HEK293T (cell line): ENCODE results near the gene C2orf72.

Experiments
- CTCF ChIA-PET: fragments of 350-600 bp; formaldehyde crosslinking; extraction: SDS; loops from one replicate; lab custom pipeline; 2021; ENCODE audit warnings: antibody characterized with exemption, inconsistent platforms; lab: Yijun Ruan, JAX
- POLR2A ChIA-PET: fragments of 350-600 bp; formaldehyde crosslinking; extraction: SDS; loops from one replicate; lab custom pipeline; 2020; ENCODE audit warnings: antibody characterized with exemption, inconsistent platforms; lab: Yijun Ruan, JAX
- DNase-seq: peaks from one replicate; pipeline ENCODE4 v3.0.0; 2012; ENCODE audit warnings: mixed read lengths; ENCODE audit errors: extremely low spot score
- ARNT ChIP-seq: fragments of 450-650 bp; IDR thresholded peaks from 2 replicates; pipeline ENCODE4 v1.6.1; 2017; ENCODE audit warnings: mild to moderate bottlenecking
- BHLHE40 ChIP-seq: fragments of 450-650 bp; IDR thresholded peaks from 2 replicates; pipeline ENCODE4 v1.6.1; 2016; ENCODE audit warnings: mild to moderate bottlenecking, moderate library complexity, borderline replicate concordance
- CTBP1 ChIP-seq: fragments of 450-650 bp; IDR thresholded peaks from 2 replicates; pipeline ENCODE4 v1.6.1; 2016; ENCODE audit warnings: borderline replicate concordance
- ELF4 ChIP-seq: fragments of 450-650 bp; IDR thresholded peaks from 2 replicates; pipeline ENCODE4 v1.6.1; 2017; ENCODE audit warnings: antibody characterized with exemption
- FOXA1 ChIP-seq: fragments of 450-650 bp; IDR thresholded peaks from 2 replicates; pipeline ENCODE4 v1.6.1; 2016; ENCODE audit warnings: mild to moderate bottlenecking
- FOXK2 ChIP-seq: fragments of 450-650 bp; IDR thresholded peaks from 2 replicates; pipeline ENCODE4 v1.6.1; 2016; ENCODE audit warnings: mild to moderate bottlenecking
- FOXM1 ChIP-seq: fragments of 450-650 bp; IDR thresholded peaks from 2 replicates; pipeline ENCODE4 v1.6.1; 2017; ENCODE audit warnings: mild to moderate bottlenecking, borderline replicate concordance
- HDGF ChIP-seq: fragments of 450-650 bp; IDR thresholded peaks from 2 replicates; pipeline ENCODE4 v1.6.1; 2017; ENCODE audit warnings: antibody characterized with exemption, borderline replicate concordance
- L3MBTL2 ChIP-seq: fragments of 450-650 bp; conservative IDR thresholded peaks from 2 replicates; pipeline ENCODE4 v1.6.1; 2016; ENCODE audit warnings: mild to moderate bottlenecking
- LEF1 ChIP-seq: fragments of 450-650 bp; IDR thresholded peaks from 2 replicates; pipeline ENCODE4 v1.6.1; 2017; ENCODE audit warnings: mild to moderate bottlenecking, borderline replicate concordance
- NFRKB ChIP-seq: fragments of 450-650 bp; IDR thresholded peaks from 2 replicates; pipeline ENCODE4 v1.6.1; 2016; ENCODE audit warnings: mild to moderate bottlenecking, moderate library complexity
- PKNOX1 ChIP-seq: fragments of 450-650 bp; IDR thresholded peaks from 2 replicates; pipeline ENCODE4 v1.6.1; 2016
- SP1 ChIP-seq: fragments of 450-650 bp; IDR thresholded peaks from 2 replicates; pipeline ENCODE4 v1.6.1; 2017
- SUZ12 ChIP-seq: fragments of 450-650 bp; IDR thresholded peaks from 2 replicates; pipeline ENCODE4 v1.6.1; 2016; ENCODE audit warnings: mild to moderate bottlenecking
- TARDBP ChIP-seq: fragments of 450-650 bp; IDR thresholded peaks from 2 replicates; pipeline ENCODE4 v1.6.1; 2016
- ZNF384 ChIP-seq: fragments of 450-650 bp; IDR thresholded peaks from 2 replicates; pipeline ENCODE4 v1.6.1; 2016

Gene C2orf72

DNA sequence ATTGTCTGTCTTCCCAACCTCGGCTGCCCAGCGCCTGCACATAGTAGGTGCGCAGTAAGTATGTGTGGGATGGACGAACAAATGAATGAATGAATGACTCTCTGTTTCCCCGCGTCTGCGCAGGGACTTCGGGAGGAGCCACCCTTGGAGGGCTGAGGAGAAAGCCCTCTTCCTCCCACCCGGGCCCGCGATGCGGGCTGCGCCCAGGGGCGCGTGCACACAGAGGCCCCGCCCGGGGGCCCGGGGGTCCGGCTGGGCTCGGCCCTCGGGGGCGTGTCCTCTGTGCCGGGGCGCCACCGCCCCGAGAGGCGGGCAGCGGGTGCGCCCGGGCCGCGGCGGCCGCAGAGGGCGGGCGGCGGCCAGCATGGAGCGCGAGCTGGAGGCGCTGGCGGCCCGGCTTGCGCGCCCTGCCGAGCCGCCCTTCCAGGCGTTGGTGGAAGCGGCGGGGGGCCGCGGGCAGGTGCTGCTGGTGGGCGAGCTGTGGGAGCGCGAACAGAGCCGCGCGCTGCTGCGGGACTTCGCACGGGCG lies at the start of gene C2orf72:
Gene C2orf72, plus strand, starts transcription at position 322 of the 529 bp plus-strand sequence. Its CDS starts 43 bp downstream, at position 365.
- ChIA-PET CTCF (no interaction called here), POLR2A (no interaction called here)
- TF ChIP-seq HDGF (no peak), SP1 (no peak), ZNF384 (no peak), SUZ12 (no peak), L3MBTL2 (no peak), TARDBP (no peak), FOXM1 (no peak), FOXA1 (no peak)
- DNase-seq, result peak; percentile 52

DNA sequence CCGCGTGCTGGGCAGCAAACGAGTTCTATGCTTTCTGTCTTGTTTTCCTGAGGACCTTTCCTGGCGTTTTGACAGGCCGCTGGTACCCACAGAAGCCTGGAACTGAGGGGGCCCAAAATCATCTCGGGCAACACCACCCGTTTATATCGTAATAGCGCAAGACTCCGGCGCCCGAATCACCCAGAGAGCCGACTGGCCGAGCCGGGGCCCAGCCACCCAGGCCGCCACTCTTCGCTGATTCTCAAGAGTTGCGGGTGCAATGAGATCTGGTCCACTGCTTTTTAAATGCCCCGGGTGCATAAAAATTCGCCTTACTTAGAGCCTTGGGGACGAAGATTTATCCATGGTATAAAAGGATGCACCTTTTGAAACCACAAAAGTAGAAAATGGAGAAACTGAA lies 47.6 kb upstream of the C2orf72 start:
- no peak for TF ChIP-seq NFRKB
- no peak for TF ChIP-seq FOXK2
- TF ChIP-seq LEF1, result no peak
- no peak for TF ChIP-seq PKNOX1
- TF ChIP-seq HDGF, result no peak
- TF ChIP-seq ZNF384, result no peak
- no peak for TF ChIP-seq SUZ12
- no peak for TF ChIP-seq SP1
- no peak for TF ChIP-seq ELF4
- TF ChIP-seq ARNT, result no peak
- TF ChIP-seq CTBP1, result no peak
- TF ChIP-seq FOXM1, result no peak
- TF ChIP-seq L3MBTL2, result no peak
- no peak for TF ChIP-seq TARDBP
- TF ChIP-seq FOXA1, result no peak
- no peak for TF ChIP-seq BHLHE40
- no peak for DNase-seq
- ChIA-PET CTCF (interaction anchor here (1.3 kb wide), 1 partner anchor 165 kb away, joined by 3 read pairs; no protein-coding TSS in a partner anchor), POLR2A (no interaction called here)

GRCh38 chr2:230990131-230990898 lies 47.0 kb upstream of the C2orf72 start:
- CTCF ChIA-PET, result interaction anchor here (1.3 kb wide), 1 partner anchor 166 kb away, joined by 3 read pairs; no protein-coding TSS in a partner anchor

DNA sequence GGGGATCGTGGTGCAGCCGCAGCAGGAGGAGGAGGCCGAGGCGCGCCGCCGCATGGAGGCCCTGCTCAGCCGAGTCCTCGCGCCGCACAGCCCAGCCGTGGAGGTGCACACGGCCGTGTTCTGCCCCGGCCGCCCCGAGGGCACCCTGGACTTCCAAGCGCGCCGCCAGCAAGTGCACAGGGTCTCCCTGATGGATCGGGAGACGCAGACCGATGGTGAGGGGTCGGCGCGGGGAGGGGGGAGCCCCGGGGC lies 46.5 kb upstream of the C2orf72 start:
- CTCF ChIA-PET, result no interaction called here
- POLR2A ChIA-PET, result no interaction called here
- no peak for DNase-seq
- TF ChIP-seq PKNOX1 (no peak), SUZ12 (no peak), HDGF (no peak), TARDBP (no peak), NFRKB (no peak), BHLHE40 (no peak), SP1 (no peak), L3MBTL2 (no peak), ELF4 (no peak), CTBP1 (no peak), FOXA1 (no peak), FOXK2 (no peak), FOXM1 (no peak), LEF1 (no peak)

More at GRCh38 chr2:230990131-230990898, 47.0 kb upstream of the C2orf72 start:
- POLR2A ChIA-PET, result no interaction called here
- DNase-seq, result no peak
- TF ChIP-seq NFRKB, result no peak
- TF ChIP-seq LEF1, result no peak
- no peak for TF ChIP-seq FOXM1
- TF ChIP-seq SUZ12, result no peak
- no peak for TF ChIP-seq BHLHE40
- TF ChIP-seq SP1, result no peak
- TF ChIP-seq TARDBP, result no peak
- no peak for TF ChIP-seq ZNF384
- TF ChIP-seq FOXK2, result no peak

DNA sequence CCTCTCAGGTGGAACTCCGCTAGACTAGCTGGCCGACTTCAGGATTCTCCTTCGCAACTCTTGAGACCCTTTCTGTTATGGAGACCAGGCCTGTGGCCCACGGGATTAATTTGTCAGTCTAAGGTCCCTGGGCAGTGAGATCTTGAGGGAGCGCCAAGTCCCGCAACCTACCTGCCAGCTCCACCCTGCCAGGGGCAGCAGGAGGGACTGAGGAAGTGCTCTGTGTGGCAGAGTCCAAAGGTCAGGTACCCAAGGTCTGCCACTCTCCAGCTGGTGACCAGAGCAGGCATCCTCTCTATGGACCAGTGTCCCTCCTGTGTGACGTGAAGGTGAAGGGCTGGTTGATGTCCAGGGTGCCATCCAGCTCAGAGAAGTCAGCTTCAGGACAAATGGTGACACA lies 45.7 kb upstream of the C2orf72 start:
- POLR2A ChIA-PET, result no interaction called here
- no peak for TF ChIP-seq L3MBTL2
- TF ChIP-seq CTBP1, result no peak
- TF ChIP-seq PKNOX1, result no peak
- TF ChIP-seq ARNT, result no peak
- no peak for TF ChIP-seq ZNF384
- no peak for TF ChIP-seq LEF1
- no peak for TF ChIP-seq FOXK2
- no peak for TF ChIP-seq SP1
- no peak for TF ChIP-seq HDGF
- TF ChIP-seq FOXA1, result no peak
- no peak for TF ChIP-seq ELF4
- TF ChIP-seq NFRKB, result no peak
- no peak for TF ChIP-seq BHLHE40
- CTCF ChIA-PET, result no interaction called here
- DNase-seq, result no peak

DNA sequence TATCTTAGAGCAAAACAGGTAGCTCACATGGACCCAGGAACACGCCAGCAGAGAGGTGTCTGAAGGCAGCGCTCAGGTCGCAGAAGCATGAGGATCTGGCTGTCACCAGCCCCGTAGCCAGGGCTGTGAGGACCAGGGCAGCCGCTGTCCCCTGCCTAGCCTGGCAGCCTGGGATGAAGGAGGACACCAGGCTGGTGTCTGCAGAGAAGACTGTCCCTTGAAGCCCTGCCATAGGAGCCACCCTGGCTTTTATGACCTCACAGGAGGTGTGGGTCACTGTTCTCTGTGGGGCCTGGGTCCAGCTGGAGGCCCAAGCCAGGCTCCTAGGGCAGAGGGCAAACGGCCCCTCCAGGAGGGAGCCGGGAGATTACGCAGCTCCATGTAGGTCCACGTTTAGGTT lies 41.5 kb upstream of the C2orf72 start, which contains the start of gene SPATA3:
Gene SPATA3, plus strand, starts transcription at position 301 of the 400 bp plus-strand sequence. CDS start 113 bp downstream, outside the sequence.
- POLR2A ChIA-PET, result no interaction called here
- CTCF ChIA-PET, result interaction anchor here (1.0 kb wide), 2 partner anchors 9 to 172 kb away, joined by 3 to 4 read pairs; no protein-coding TSS in a partner anchor
- DNase-seq, result no peak
- TF ChIP-seq SP1, result no peak
- no peak for TF ChIP-seq PKNOX1
- no peak for TF ChIP-seq FOXA1
- no peak for TF ChIP-seq FOXK2
- no peak for TF ChIP-seq CTBP1
- TF ChIP-seq L3MBTL2, result no peak
- TF ChIP-seq NFRKB, result no peak
- TF ChIP-seq BHLHE40, result no peak
- TF ChIP-seq ZNF384, result no peak
- no peak for TF ChIP-seq FOXM1
- no peak for TF ChIP-seq ARNT
- no peak for TF ChIP-seq ELF4
- no peak for TF ChIP-seq LEF1
- TF ChIP-seq HDGF, result no peak
- no peak for TF ChIP-seq SUZ12
- no peak for TF ChIP-seq TARDBP
